Neural progenitor cell (in vitro differentiated cells): ENCODE measurements around the gene PHPT1.

Experiments
- EZH2 ChIP-seq: fragments of 200-600 bp; sonication (generic); IDR thresholded peaks from 2 replicates; pipeline ENCODE4 v1.6.1; 2017; ENCODE audit warnings: antibody characterized with exemption, mild to moderate bottlenecking, moderate library complexity
- EZH2phosphoT487 ChIP-seq: fragments of 200-600 bp; sonication (generic); IDR thresholded peaks from 2 replicates; pipeline ENCODE4 v1.6.1; 2017; ENCODE audit warnings: antibody characterized with exemption
- TF ChIP-seq, protein P1 (sequence below): fragments of 200-600 bp; sonication (generic); IDR thresholded peaks from 2 replicates; pipeline ENCODE4 v1.5.1; 2017; ENCODE audit warnings: antibody characterized with exemption, mild to moderate bottlenecking

DNA sequence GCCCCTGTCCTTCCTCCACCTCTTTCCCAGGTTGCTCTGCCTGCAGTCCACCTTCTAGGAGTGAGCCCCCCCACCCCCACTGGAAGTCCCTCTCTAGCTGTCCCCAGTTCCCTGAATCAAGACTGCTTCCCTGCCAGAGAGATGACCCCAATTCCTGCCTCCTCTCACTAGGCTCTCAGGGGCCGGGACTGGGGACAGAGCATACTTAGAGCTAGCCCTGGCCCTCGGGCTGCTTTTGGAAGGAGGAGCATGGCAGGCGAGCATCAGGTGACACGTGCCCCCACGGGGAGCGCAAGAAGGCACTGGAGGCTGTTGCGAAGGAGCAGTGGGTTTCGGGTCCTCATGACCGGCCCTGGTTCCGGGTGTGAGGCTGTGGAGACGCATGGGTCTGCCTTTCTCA lies 46.8 kb downstream of the PHPT1 start:
- TF ChIP-seq, protein P1, sequence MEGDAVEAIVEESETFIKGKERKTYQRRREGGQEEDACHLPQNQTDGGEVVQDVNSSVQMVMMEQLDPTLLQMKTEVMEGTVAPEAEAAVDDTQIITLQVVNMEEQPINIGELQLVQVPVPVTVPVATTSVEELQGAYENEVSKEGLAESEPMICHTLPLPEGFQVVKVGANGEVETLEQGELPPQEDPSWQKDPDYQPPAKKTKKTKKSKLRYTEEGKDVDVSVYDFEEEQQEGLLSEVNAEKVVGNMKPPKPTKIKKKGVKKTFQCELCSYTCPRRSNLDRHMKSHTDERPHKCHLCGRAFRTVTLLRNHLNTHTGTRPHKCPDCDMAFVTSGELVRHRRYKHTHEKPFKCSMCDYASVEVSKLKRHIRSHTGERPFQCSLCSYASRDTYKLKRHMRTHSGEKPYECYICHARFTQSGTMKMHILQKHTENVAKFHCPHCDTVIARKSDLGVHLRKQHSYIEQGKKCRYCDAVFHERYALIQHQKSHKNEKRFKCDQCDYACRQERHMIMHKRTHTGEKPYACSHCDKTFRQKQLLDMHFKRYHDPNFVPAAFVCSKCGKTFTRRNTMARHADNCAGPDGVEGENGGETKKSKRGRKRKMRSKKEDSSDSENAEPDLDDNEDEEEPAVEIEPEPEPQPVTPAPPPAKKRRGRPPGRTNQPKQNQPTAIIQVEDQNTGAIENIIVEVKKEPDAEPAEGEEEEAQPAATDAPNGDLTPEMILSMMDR, result no peak
- TF ChIP-seq EZH2, result no peak
- no peak for TF ChIP-seq EZH2phosphoT487
